Measurements from ENCODE around the gene RNF40.

Gene RNF40

GRCh38 chr16:30745082-30745481 is 17.0 kb upstream of the RNF40 start:
- Histone ChIP-seq H3K9me3 (ENCODE audit: insufficient read depth, low read depth, low read length) (no peaks in the 10 kb centered on the region), H3K36me3 (ENCODE audit: insufficient read depth, low read depth, low read length) (peaks cover 34% of the 10 kb centered on the region), H3K4me1 (ENCODE audit: insufficient read depth, low read length) (peaks cover 9% of the 10 kb centered on the region; the same call in 1 of the 2 replicates), H3K4me3 (ENCODE audit: low read length) (no peak overlapping the region), H3K27me3 (ENCODE audit: insufficient read depth, low read length) (no peaks in the 10 kb centered on the region), H3K9ac (ENCODE audit: low read depth, low read length) (no peak overlapping the region), H3K27ac (ENCODE audit: low read length) (no peak overlapping the region)

DNA sequence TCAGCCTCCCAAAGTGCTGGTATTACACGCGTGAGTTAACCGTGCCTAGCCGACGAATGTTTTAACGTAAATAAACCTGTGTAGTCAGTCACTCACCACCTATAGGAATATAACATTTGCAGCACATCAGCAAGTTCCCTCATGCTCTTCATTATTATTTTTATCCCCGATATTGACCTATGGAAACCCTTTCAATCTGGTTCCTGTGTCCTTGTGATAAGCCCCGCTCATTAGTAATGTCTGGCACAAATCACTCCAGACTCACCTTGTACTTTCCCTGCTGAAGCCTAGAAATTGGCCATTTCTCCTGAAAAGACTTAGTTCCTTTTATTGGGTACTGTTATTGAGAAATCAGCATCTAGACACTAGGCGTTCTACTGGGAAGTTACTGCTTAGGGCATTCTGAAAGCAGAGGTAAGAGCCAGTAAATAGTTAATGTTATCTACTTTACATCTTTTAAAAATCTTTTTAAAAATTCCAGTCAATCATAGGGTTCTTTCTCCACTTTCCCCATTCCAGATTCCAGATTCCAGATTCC is 15.4 kb upstream of the RNF40 start:
- no peak overlapping the region for H3K27ac ChIP-seq (ENCODE audit: low read length)
- H3K9ac ChIP-seq (ENCODE audit: low read depth, low read length): no peak overlapping the region
- H3K4me3 ChIP-seq (ENCODE audit: low read length): no peak overlapping the region
- peaks cover 42% of the 10 kb centered on the region for H3K36me3 ChIP-seq (ENCODE audit: insufficient read depth, low read depth, low read length)
- H3K4me1 ChIP-seq (ENCODE audit: insufficient read depth, low read length): peaks cover 3% of the 10 kb centered on the region; the same call in 1 of the 2 replicates
- no peaks in the 10 kb centered on the region for H3K27me3 ChIP-seq (ENCODE audit: insufficient read depth, low read length)
- no peaks in the 10 kb centered on the region for H3K9me3 ChIP-seq (ENCODE audit: insufficient read depth, low read depth, low read length)

GRCh38 chr16:30747331-30747730 is 14.8 kb upstream of the RNF40 start:
- Histone ChIP-seq H3K4me1 (ENCODE audit: insufficient read depth, low read length) (peaks cover 3% of the 10 kb centered on the region; the same call in 1 of the 2 replicates), H3K27ac (ENCODE audit: low read length) (peak overlapping the region; percentile 36), H3K36me3 (ENCODE audit: insufficient read depth, low read depth, low read length) (peaks cover 39% of the 10 kb centered on the region), H3K9ac (ENCODE audit: low read depth, low read length) (peak overlapping the region; percentile 87; the same call in 1 of the 2 replicates), H3K9me3 (ENCODE audit: insufficient read depth, low read depth, low read length) (no peaks in the 10 kb centered on the region), H3K27me3 (ENCODE audit: insufficient read depth, low read length) (no peaks in the 10 kb centered on the region), H3K4me3 (ENCODE audit: low read length) (peak overlapping the region; percentile 71; the same call in 1 of the 2 replicates)

GRCh38 chr16:30747799-30748633 is 14.1 kb upstream of the RNF40 start, which contains the start of gene PHKG2:
Gene PHKG2, plus strand, starts transcription at chr16:30748425. Its CDS starts 396 bp downstream, at chr16:30748821.
- peak within 1 kb of the TSS; percentile 72 for H3K4me3 ChIP-seq (ENCODE audit: low read length)
- H3K9ac ChIP-seq (ENCODE audit: low read depth, low read length): peak within 1 kb of the TSS; percentile 87; the same call in 1 of the 2 replicates
- peak within 1 kb of the TSS; percentile 36 for H3K27ac ChIP-seq (ENCODE audit: low read length)
- H3K36me3 ChIP-seq (ENCODE audit: insufficient read depth, low read depth, low read length): peaks cover 43% of the 10 kb centered on the region
- H3K9me3 ChIP-seq (ENCODE audit: insufficient read depth, low read depth, low read length): no peaks in the 10 kb centered on the region
- peaks cover 3% of the 10 kb centered on the region; the same call in 1 of the 2 replicates for H3K4me1 ChIP-seq (ENCODE audit: insufficient read depth, low read length)
- no peaks in the 10 kb centered on the region for H3K27me3 ChIP-seq (ENCODE audit: insufficient read depth, low read length)

GRCh38 chr16:30748634-30749445 is 13.3 kb upstream of the RNF40 start:
- no peak overlapping the region for H3K27ac ChIP-seq (ENCODE audit: low read length)

GRCh38 chr16:30750201-30750600 is 11.9 kb upstream of the RNF40 start:
- no peaks in the 10 kb centered on the region for H3K9me3 ChIP-seq (ENCODE audit: insufficient read depth, low read depth, low read length)
- no peak overlapping the region for H3K27ac ChIP-seq (ENCODE audit: low read length)
- no peak overlapping the region for H3K4me3 ChIP-seq (ENCODE audit: low read length)
- H3K4me1 ChIP-seq (ENCODE audit: insufficient read depth, low read length): peaks cover 3% of the 10 kb centered on the region; the same call in 1 of the 2 replicates
- H3K36me3 ChIP-seq (ENCODE audit: insufficient read depth, low read depth, low read length): peaks cover 45% of the 10 kb centered on the region
- no peaks in the 10 kb centered on the region for H3K27me3 ChIP-seq (ENCODE audit: insufficient read depth, low read length)
- no peak overlapping the region for H3K9ac ChIP-seq (ENCODE audit: low read depth, low read length)

More at GRCh38 chr16:30748634-30749445, 13.3 kb upstream of the RNF40 start:
- Histone ChIP-seq H3K4me3 (ENCODE audit: low read length) (peak overlapping the region; percentile 72), H3K4me1 (ENCODE audit: insufficient read depth, low read length) (peaks cover 3% of the 10 kb centered on the region; the same call in 1 of the 2 replicates), H3K36me3 (ENCODE audit: insufficient read depth, low read depth, low read length) (peaks cover 45% of the 10 kb centered on the region), H3K27me3 (ENCODE audit: insufficient read depth, low read length) (no peaks in the 10 kb centered on the region), H3K9me3 (ENCODE audit: insufficient read depth, low read depth, low read length) (no peaks in the 10 kb centered on the region), H3K9ac (ENCODE audit: low read depth, low read length) (peak overlapping the region; percentile 58; the same call in 1 of the 2 replicates)

GRCh38 chr16:30750876-30751465 is 11.2 kb upstream of the RNF40 start:
- H3K4me1 ChIP-seq (ENCODE audit: insufficient read depth, low read length): peaks cover 3% of the 10 kb centered on the region; the same call in 1 of the 2 replicates
- no peak overlapping the region for H3K4me3 ChIP-seq (ENCODE audit: low read length)
- no peak overlapping the region for H3K9ac ChIP-seq (ENCODE audit: low read depth, low read length)
- no peaks in the 10 kb centered on the region for H3K9me3 ChIP-seq (ENCODE audit: insufficient read depth, low read depth, low read length)
- peaks cover 44% of the 10 kb centered on the region for H3K36me3 ChIP-seq (ENCODE audit: insufficient read depth, low read depth, low read length)
- H3K27ac ChIP-seq (ENCODE audit: low read length): no peak overlapping the region
- H3K27me3 ChIP-seq (ENCODE audit: insufficient read depth, low read length): no peaks in the 10 kb centered on the region

DNA sequence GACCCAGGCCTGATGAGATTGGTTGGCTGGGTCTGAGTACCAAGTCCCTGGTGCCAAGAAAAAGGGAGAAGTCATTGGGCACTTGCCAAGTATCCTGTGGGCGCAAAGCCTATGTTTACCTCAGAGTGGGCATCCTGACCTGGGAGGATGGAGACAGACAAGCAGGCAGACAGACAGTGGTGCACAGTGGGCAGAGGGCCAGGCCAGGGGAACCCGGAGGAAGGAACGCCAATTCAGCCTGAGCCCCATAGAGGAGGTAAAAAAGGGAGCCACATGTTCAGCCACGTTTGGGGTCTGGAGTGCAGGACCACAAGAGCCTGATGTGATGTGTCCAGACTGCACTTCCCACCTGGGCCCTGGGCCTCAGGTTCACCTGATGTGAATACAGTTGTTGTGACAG is 8.5 kb upstream of the RNF40 start:
- Histone ChIP-seq H3K4me3 (ENCODE audit: low read length) (no peak overlapping the region), H3K9ac (ENCODE audit: low read depth, low read length) (no peak overlapping the region), H3K27me3 (ENCODE audit: insufficient read depth, low read length) (no peaks in the 10 kb centered on the region), H3K27ac (ENCODE audit: low read length) (no peak overlapping the region), H3K36me3 (ENCODE audit: insufficient read depth, low read depth, low read length) (peaks cover 62% of the 10 kb centered on the region), H3K4me1 (ENCODE audit: insufficient read depth, low read length) (peaks cover 3% of the 10 kb centered on the region; the same call in 1 of the 2 replicates), H3K9me3 (ENCODE audit: insufficient read depth, low read depth, low read length) (no peaks in the 10 kb centered on the region)

DNA sequence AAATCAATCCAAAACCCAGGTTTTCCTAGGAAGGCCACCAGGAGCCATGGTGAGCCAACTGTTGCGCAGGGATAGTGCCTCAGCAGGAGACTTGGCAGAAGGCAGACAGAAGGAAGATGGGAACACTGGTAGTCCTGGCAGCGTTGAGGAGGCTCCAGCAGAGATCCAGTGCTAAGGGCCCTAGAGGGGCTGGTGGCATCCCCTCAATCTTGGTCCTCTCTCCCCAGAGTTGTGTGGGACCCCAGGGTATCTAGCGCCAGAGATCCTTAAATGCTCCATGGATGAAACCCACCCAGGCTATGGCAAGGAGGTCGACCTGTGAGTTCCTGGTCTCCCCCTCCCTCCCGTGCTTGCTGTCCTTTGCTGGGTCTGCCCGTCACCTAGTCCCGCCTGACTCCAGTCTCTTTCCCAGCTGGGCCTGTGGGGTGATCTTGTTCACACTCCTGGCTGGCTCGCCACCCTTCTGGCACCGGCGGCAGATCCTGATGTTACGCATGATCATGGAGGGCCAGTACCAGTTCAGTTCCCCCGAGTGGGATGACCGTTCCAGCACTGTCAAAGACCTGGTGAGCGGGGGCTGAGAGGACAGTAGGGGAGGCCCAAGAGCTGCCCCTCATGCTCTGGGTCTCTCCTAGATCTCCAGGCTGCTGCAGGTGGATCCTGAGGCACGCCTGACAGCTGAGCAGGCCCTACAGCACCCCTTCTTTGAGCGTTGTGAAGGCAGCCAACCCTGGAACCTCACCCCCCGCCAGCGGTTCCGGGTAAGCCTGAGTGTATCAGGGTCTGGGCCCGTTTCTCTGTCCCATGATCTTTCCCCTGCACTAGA is 6.0 kb upstream of the RNF40 start:
- Histone ChIP-seq H3K4me3 (ENCODE audit: low read length) (no peak overlapping the region), H3K4me1 (ENCODE audit: insufficient read depth, low read length) (no peaks in the 10 kb centered on the region), H3K27ac (ENCODE audit: low read length) (no peak overlapping the region), H3K27me3 (ENCODE audit: insufficient read depth, low read length) (no peaks in the 10 kb centered on the region), H3K9me3 (ENCODE audit: insufficient read depth, low read depth, low read length) (no peaks in the 10 kb centered on the region), H3K9ac (ENCODE audit: low read depth, low read length) (no peak overlapping the region), H3K36me3 (ENCODE audit: insufficient read depth, low read depth, low read length) (peaks cover 55% of the 10 kb centered on the region)

GRCh38 chr16:30756781-30757100 is 5.4 kb upstream of the RNF40 start:
- no peaks in the 10 kb centered on the region for H3K27me3 ChIP-seq (ENCODE audit: insufficient read depth, low read length)
- no peak overlapping the region for H3K27ac ChIP-seq (ENCODE audit: low read length)
- no peaks in the 10 kb centered on the region for H3K4me1 ChIP-seq (ENCODE audit: insufficient read depth, low read length)
- peaks cover 50% of the 10 kb centered on the region for H3K36me3 ChIP-seq (ENCODE audit: insufficient read depth, low read depth, low read length)
- no peaks in the 10 kb centered on the region for H3K9me3 ChIP-seq (ENCODE audit: insufficient read depth, low read depth, low read length)
- no peak overlapping the region for H3K4me3 ChIP-seq (ENCODE audit: low read length)
- no peak overlapping the region for H3K9ac ChIP-seq (ENCODE audit: low read depth, low read length)

All from iPS-20b (cell line).